Measurements from ENCODE around the gene PRRC1.

The PRRC1 gene

DNA sequence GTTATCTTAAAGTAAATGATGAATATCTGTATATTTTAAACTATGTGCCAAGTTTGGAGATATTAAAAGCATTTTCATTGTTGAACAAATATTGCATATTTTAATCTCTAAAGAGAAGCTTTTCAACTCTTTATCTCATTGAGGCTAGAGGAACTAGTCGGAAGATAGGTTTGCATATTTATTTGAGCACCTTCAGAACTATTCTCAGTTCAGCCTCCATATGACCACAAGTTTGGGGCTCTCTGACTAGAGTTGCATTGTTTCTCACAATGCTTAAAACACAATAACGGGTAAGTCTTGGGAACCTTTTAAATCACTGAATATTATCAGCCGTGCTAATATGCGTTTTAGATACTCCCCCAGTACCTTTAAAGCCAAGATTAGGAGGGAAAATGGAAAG is 84.2 kb downstream of the PRRC1 start:
- in situ Hi-C loops (cut with HindIII; ENCODE audit: low sequenced_read_pairs) = loop anchor here (5.0 kb wide), 1 partner anchor 34 kb away; no protein-coding TSS in a partner anchor

DNA sequence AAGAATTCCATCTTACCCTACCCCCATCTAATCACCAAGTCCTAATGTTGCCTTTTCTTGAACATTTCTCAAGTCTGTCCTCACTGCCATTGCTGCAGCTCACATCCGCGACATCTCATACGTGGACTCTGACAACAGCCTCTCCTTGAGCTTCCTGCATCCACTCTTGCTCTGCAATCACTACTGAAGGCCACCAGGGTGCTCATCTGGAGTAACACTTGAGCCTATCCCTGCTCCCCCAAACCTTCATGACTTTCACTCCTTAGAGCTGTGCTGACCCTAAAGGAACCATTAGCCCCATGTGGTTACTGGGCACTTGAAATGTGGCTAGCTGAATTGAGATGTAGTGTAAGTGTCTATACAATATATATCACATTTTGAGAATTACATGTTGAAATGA is 85.0 kb downstream of the PRRC1 start:
- in situ Hi-C loops (cut with HindIII; ENCODE audit: low sequenced_read_pairs) = loop anchor here (5.0 kb wide), 1 partner anchor 35 kb away; no protein-coding TSS in a partner anchor

DNA sequence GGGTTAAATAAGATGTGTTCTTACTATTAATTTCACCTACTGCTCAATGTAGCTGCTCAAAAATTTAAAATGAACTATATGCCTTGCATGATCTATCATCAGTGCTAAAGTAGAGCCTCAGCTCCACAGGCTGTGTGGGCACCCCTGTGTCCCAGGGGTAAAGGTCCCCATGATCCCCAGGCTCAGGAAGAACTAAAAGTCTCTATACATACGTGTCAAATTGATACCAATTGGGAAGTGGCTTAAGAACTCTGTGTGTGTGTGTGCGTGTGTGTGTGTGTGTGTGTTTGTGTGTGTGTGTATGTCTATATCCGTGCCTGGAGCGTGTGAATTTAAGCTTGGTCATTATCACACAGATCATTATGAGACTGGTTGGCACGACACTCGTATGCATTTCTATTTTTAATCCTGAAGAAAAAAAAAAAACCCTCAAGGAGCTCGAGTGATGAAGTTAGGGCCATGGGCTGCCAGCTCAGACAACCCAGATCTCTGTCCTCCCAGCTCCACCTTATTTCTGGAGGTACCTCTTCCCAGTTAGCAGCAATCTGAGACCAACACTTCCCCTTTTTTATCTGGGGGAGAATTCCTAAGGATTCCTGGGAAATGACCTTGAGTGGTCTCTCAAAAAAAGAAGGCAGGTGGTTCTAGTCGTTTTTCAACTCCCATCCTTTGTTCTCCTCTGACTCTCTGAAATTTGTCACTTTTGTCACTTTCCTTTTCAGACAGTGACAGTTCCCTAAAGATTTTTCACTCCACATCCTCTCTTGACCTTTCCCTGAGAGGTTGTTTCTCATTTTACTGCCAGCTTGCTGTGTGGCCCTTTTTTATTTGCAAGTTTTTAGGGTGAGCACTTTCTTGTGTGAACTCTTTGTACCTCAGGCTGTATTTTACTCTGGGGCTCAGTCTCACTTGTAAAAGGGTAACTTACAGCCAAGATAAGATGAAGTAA is 85.7 kb downstream of the PRRC1 start:
- in situ Hi-C loops (cut with HindIII; ENCODE audit: low sequenced_read_pairs) = loop anchor here (5.0 kb wide), 1 partner anchor 36 kb away; no protein-coding TSS in a partner anchor
